B cell (primary cell): ENCODE results near the gene MARCKS.

Experiments used
- EZH2 ChIP-seq: IDR thresholded peaks from 2 replicates; pipeline ENCODE4 v1.6.1; 2012; ENCODE audit warnings: borderline replicate concordance, low read depth, mild to moderate bottlenecking, moderate library complexity, low read length; ENCODE audit not compliant: insufficient read depth, poor library complexity, severe bottlenecking
- TF ChIP-seq, protein P1 (sequence below): fragments of 200-600 bp; IDR thresholded peaks from one replicate; pipeline ENCODE4 v1.8.0; 2022; ENCODE audit warnings: antibody characterized with exemption, mild to moderate bottlenecking

DNA sequence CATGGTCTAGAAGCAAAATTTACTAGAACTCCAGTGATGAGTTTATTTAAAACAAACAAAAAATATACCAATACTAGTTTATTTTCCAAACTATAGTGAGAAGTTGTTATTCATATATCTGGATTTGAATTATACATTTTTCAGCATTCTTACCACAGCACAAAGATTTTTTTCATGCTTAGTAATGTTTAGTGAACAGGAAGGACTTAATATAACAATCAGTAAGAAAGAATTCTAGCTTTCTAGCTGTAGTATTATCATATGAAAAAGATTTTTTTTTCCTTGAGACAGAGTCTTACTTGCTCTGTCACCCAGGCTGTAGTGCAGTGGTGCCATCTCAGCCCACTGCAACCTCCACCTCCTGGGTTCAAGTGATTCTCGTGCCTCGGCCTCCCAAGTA, 13.8 kb downstream of the MARCKS start:
- TF ChIP-seq, protein P1, sequence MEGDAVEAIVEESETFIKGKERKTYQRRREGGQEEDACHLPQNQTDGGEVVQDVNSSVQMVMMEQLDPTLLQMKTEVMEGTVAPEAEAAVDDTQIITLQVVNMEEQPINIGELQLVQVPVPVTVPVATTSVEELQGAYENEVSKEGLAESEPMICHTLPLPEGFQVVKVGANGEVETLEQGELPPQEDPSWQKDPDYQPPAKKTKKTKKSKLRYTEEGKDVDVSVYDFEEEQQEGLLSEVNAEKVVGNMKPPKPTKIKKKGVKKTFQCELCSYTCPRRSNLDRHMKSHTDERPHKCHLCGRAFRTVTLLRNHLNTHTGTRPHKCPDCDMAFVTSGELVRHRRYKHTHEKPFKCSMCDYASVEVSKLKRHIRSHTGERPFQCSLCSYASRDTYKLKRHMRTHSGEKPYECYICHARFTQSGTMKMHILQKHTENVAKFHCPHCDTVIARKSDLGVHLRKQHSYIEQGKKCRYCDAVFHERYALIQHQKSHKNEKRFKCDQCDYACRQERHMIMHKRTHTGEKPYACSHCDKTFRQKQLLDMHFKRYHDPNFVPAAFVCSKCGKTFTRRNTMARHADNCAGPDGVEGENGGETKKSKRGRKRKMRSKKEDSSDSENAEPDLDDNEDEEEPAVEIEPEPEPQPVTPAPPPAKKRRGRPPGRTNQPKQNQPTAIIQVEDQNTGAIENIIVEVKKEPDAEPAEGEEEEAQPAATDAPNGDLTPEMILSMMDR = no peak
- no peak for TF ChIP-seq EZH2
